ENCODE measurements around the gene LLGL1. TPM values are rescaled to one million over a fixed set of nuclear protein-coding genes. Genes with fewer than 3 reads are reported as not detected.

Gene LLGL1
- total and polyA plus RNA-seq, 2 donors from 2014 or later, result 8.0 to 13.7 TPM

DNA sequence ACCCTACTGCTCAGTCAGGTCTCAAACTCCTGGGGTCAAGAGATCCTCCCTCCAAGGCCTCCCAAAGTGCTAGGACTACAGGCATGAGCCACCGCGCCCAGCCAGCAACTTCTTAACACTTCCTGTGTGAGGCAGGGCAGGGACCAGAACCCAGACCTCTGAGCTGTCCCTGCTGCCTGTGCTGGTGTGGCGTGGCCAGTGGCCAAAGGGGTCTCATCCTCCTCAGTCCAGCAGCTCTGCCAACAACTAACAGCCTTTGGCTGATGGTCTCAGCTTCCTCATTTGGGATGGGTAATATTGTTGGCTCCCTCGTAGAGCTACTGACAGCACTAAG is 1.4 kb upstream of the LLGL1 start:
- no peak overlapping the region for H3K9ac ChIP-seq (ENCODE audit: low read length in 3 of 3)
- intact Hi-C loops (cut with DNase I), result no loop called here
- H3K4me1 ChIP-seq (ENCODE audit: control insufficient read depth in 2 of 3, insufficient read depth in 2 of 3, low read depth in 1 of 3, low read length in 3 of 3), result peaks cover 0 to 6% (median 6%) of the 10 kb centered on the region in 3 donors
- H3K36me3 ChIP-seq (ENCODE audit: control insufficient read depth in 2 of 3, insufficient read depth in 3 of 3, low read length in 3 of 3), result no peaks in the 10 kb centered on the region
- H3K27me3 ChIP-seq (ENCODE audit: control insufficient read depth, insufficient read depth, low read length), result no peaks in the 10 kb centered on the region
- TF ChIP-seq, protein P1, sequence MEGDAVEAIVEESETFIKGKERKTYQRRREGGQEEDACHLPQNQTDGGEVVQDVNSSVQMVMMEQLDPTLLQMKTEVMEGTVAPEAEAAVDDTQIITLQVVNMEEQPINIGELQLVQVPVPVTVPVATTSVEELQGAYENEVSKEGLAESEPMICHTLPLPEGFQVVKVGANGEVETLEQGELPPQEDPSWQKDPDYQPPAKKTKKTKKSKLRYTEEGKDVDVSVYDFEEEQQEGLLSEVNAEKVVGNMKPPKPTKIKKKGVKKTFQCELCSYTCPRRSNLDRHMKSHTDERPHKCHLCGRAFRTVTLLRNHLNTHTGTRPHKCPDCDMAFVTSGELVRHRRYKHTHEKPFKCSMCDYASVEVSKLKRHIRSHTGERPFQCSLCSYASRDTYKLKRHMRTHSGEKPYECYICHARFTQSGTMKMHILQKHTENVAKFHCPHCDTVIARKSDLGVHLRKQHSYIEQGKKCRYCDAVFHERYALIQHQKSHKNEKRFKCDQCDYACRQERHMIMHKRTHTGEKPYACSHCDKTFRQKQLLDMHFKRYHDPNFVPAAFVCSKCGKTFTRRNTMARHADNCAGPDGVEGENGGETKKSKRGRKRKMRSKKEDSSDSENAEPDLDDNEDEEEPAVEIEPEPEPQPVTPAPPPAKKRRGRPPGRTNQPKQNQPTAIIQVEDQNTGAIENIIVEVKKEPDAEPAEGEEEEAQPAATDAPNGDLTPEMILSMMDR (IDR thresholded peaks at IDR 0.05; ENCODE audit: borderline replicate concordance, extremely low read depth, insufficient read depth), result no peak
- DNase-seq (no peak), FAIRE-seq (no peak)
- H3K9me3 ChIP-seq (ENCODE audit: control insufficient read depth in 2 of 3, insufficient read depth in 1 of 3, low read length in 3 of 3), result no peaks in the 10 kb centered on the region
- H3K4me3 ChIP-seq (ENCODE audit: low read length in 3 of 3), result no peak overlapping the region
- H3K27ac ChIP-seq (ENCODE audit: low read depth in 2 of 2, low read length in 2 of 2), result no peak overlapping the region

DNA sequence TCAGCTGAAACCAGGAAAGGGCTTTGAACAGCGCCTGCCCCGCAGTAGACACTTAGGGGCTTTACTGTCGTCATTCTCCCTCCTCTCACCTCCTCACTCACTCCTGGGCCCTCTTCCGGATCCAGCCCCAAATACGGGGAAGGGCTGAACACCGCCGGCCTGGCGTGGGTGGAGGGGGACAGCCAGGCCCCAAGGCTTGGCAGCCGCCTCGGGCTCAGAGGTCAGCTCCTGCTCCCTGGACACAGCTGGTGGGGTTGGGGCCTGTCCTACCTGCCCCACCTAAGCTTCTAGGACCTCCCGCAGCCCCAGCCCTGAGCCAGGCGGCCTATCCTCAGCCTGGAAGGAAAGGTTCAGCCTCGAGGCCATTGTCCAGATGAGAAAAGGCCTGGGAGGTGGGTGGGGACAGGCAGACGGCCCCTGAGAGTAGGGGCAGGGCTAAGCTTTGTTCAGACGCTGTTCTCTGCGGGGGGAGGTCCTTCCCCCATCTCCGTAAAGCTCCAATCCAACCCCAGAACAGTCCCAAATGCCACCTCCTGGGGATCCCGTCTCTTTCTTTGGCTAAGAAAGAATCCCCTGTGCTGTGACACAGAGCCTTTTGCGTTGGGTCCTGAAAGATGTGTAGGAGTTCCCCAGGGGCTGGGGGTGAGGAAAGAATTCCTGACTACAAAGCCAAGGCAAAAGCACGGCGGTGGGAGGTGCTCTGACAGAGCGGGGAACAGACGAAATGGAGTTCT is 881 bp upstream of the LLGL1 start:
- DNase-seq (peak in 3 of 5 donors; percentile 48 to 82 (median 77)), FAIRE-seq (no peak)
- TF ChIP-seq, protein P1 (IDR thresholded peaks at IDR 0.05; ENCODE audit: borderline replicate concordance, extremely low read depth, insufficient read depth), result no peak
- no peaks in the 10 kb centered on the region for H3K9me3 ChIP-seq (ENCODE audit: control insufficient read depth in 2 of 3, insufficient read depth in 1 of 3, low read length in 3 of 3)
- peaks cover 0 to 6% (median 6%) of the 10 kb centered on the region in 3 donors for H3K4me1 ChIP-seq (ENCODE audit: control insufficient read depth in 2 of 3, insufficient read depth in 2 of 3, low read depth in 1 of 3, low read length in 3 of 3)
- no peaks in the 10 kb centered on the region for H3K36me3 ChIP-seq (ENCODE audit: control insufficient read depth in 2 of 3, insufficient read depth in 3 of 3, low read length in 3 of 3)
- H3K9ac ChIP-seq (ENCODE audit: low read length in 3 of 3), result peak overlapping the region; percentile 29 to 81 (median 51)
- no peaks in the 10 kb centered on the region for H3K27me3 ChIP-seq (ENCODE audit: control insufficient read depth, insufficient read depth, low read length)
- intact Hi-C loops (cut with DNase I), result no loop called here
- H3K27ac ChIP-seq (ENCODE audit: low read depth in 2 of 2, low read length in 2 of 2), result no peak overlapping the region
- H3K4me3 ChIP-seq (ENCODE audit: low read length in 3 of 3), result peak overlapping the region; percentile 56 to 70 (median 60)

DNA sequence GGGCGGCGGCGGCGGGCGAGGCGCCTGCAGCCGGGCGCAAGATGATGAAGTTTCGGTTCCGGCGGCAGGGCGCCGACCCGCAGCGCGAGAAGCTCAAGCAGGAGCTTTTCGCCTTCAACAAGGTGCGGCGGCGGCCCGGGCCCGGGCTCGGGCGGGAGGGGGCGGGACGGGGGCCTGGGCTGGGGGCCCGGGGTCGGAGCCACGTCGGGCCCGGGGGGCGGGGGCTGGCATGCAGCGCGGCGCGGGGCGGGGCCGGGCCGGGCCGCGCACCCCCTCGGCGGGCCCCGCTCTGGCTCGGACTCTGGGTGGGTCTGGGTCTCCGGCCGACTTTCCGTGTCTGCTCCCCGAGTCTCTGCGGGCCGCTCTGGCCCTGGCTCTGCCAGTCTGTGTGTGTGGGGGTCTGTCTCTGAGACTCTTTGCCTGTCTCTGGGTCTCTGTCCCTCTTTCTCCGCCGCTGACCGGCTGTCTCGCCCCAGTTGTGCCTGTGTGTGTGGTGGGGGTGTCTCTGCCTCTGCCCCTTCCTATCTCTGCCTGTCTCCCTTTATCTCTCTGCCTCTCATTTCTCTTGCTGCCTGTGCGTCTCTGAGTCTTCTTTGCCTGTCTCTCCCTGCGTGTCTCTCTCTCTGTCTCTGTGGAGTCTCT is 328 bp downstream of the LLGL1 start:
- intact Hi-C loops (cut with DNase I), result no loop called here
- TF ChIP-seq, protein P1 (IDR thresholded peaks at IDR 0.05; ENCODE audit: borderline replicate concordance, extremely low read depth, insufficient read depth), result no peak
- no peak for FAIRE-seq
- Histone ChIP-seq H3K4me1 (ENCODE audit: control insufficient read depth in 2 of 3, insufficient read depth in 2 of 3, low read depth in 1 of 3, low read length in 3 of 3) (peaks cover 0 to 6% (median 6%) of the 10 kb centered on the region in 3 donors), H3K9ac (ENCODE audit: low read length in 3 of 3) (peak overlapping the region; percentile 68 to 83 (median 81)), H3K9me3 (ENCODE audit: control insufficient read depth in 2 of 3, insufficient read depth in 1 of 3, low read length in 3 of 3) (no peaks in the 10 kb centered on the region), H3K27ac (ENCODE audit: low read depth in 2 of 2, low read length in 2 of 2) (no peak overlapping the region), H3K36me3 (ENCODE audit: control insufficient read depth in 2 of 3, insufficient read depth in 3 of 3, low read length in 3 of 3) (no peaks in the 10 kb centered on the region), H3K4me3 (ENCODE audit: low read length in 3 of 3) (peak overlapping the region; percentile 76 to 88 (median 77)), H3K27me3 (ENCODE audit: control insufficient read depth, insufficient read depth, low read length) (no peaks in the 10 kb centered on the region)
- peak in 4 of 5 donors; percentile 31 to 89 (median 55) for DNase-seq
